ENCODE measurements around the gene GPR157.

GPR157 gene

GRCh38 chr1:9086045-9086444, 42.9 kb downstream of the GPR157 start:
- CTCF ChIA-PET = interaction anchor here (1.3 to 2.0 kb wide), 3 partner anchors 14 to 24 kb away, joined by 4 to 9 read pairs (median 6); no protein-coding TSS in a partner anchor
- no peak for DNase-seq (ENCODE audit: extremely low spot score)

GRCh38 chr1:9085306-9085940, 43.5 kb downstream of the GPR157 start:
- ChIA-PET CTCF (interaction anchor here (0.7 to 2.0 kb wide), 5 partner anchors 9 to 57 kb away, joined by 3 to 9 read pairs (median 4); no protein-coding TSS in a partner anchor), POLR2A (no interaction called here)
- no peak for TF ChIP-seq CTCF (IDR thresholded peaks at IDR 0.05; ENCODE audit: control extremely low read depth, extremely low read depth, low read depth, missing control alignments)
- DNase-seq (ENCODE audit: extremely low spot score) = no peak

More at GRCh38 chr1:9086045-9086444, 42.9 kb downstream of the GPR157 start:
- TF ChIP-seq CTCF (IDR thresholded peaks at IDR 0.05; ENCODE audit: control extremely low read depth, extremely low read depth, low read depth, missing control alignments) = no peak
- POLR2A ChIA-PET = no interaction called here

- TF ChIP-seq CTCF (IDR thresholded peaks at IDR 0.05; ENCODE audit: control extremely low read depth, extremely low read depth, low read depth, missing control alignments) = no peak
Observed at GRCh38 chr1:9084906-9085305, 44.0 kb downstream of the GPR157 start.

GRCh38 chr1:9081473-9081872, 47.4 kb downstream of the GPR157 start:
- DNase-seq (ENCODE audit: extremely low spot score) = no peak
- no peak for TF ChIP-seq CTCF (IDR thresholded peaks at IDR 0.05; ENCODE audit: control extremely low read depth, extremely low read depth, low read depth, missing control alignments)
- CTCF ChIA-PET = interaction anchor here (0.8 to 5.2 kb wide), 7 partner anchors 11 to 76 kb away, joined by 3 to 35 read pairs (median 6); no protein-coding TSS in a partner anchor
- POLR2A ChIA-PET = interaction anchor here (0.8 kb wide), 1 partner anchor 12 kb away, joined by 8 read pairs; the partner anchor contains the start of gene SLC2A5

More at GRCh38 chr1:9084906-9085305, 44.0 kb downstream of the GPR157 start:
- ChIA-PET CTCF (interaction anchor here (1.6 to 2.0 kb wide), 2 partner anchors 9 to 17 kb away, joined by 4 to 9 read pairs; no protein-coding TSS in a partner anchor), POLR2A (no interaction called here)
- DNase-seq (ENCODE audit: extremely low spot score) = no peak

GRCh38 chr1:9080705-9081291, 48.1 kb downstream of the GPR157 start:
- ChIA-PET POLR2A (interaction anchor here (0.8 kb wide), 1 partner anchor 11 kb away, joined by 8 read pairs; the partner anchor contains the start of gene SLC2A5), CTCF (interaction anchor here (0.8 to 5.2 kb wide), 7 partner anchors 11 to 154 kb away, joined by 3 to 35 read pairs (median 4); partner anchors contain the start of gene H6PD)
- TF ChIP-seq CTCF (IDR thresholded peaks at IDR 0.05; ENCODE audit: control extremely low read depth, extremely low read depth, low read depth, missing control alignments) = no peak
- DNase-seq (ENCODE audit: extremely low spot score) = no peak

GRCh38 chr1:9079988-9080704, 48.8 kb downstream of the GPR157 start:
- CTCF ChIA-PET = interaction anchor here (0.8 to 5.2 kb wide), 6 partner anchors 20 to 154 kb away, joined by 3 to 35 read pairs (median 4); partner anchors contain the start of gene H6PD
- TF ChIP-seq CTCF (IDR thresholded peaks at IDR 0.05; ENCODE audit: control extremely low read depth, extremely low read depth, low read depth, missing control alignments) = no peak
- POLR2A ChIA-PET = no interaction called here
- no peak for DNase-seq (ENCODE audit: extremely low spot score)
